GM21390 (cell line): ENCODE data around the gene SHBG.
A peak's percentile ranks its signal among the peaks of the same experiment; 100 is the strongest.
"Not testable (repeated sequence)": the region's sequence is repeated elsewhere in the genome, so short reads cannot be mapped to it uniquely, and the experiment has no call there.

ENCODE experiments used
- ATAC-seq: cut with Tn5 transposase; IDR thresholded peaks from one replicate; pipeline ENCODE4 v1.9.1; 2021; ENCODE audit not compliant: unreplicated experiment

Gene SHBG

GRCh38 chr17:7629939-7630571, at the start of gene SHBG:
Gene SHBG (plus strand): TSS chr17:7630135. CDS start chr17:7630173, 38 bp downstream.
- no peak for ATAC-seq

GRCh38 chr17:7580604-7581575, 49.0 kb upstream of the SHBG start:
- ATAC-seq = no peak

- ATAC-seq = no peak
These were observed 47.3 kb upstream of the SHBG start for GRCh38 chr17:7582396-7583252.

- ATAC-seq = peak; percentile 57
These were observed 46.5 kb upstream of the SHBG start, which contains the start of gene MPDU1 for GRCh38 chr17:7583253-7584109. Gene MPDU1 (plus strand): TSS chr17:7583852. CDS start chr17:7583863, 11 bp downstream.

- ATAC-seq = no peak
These were observed 43.1 kb upstream of the SHBG start for GRCh38 chr17:7586673-7587419.

- ATAC-seq = no peak
These were observed 42.3 kb upstream of the SHBG start for GRCh38 chr17:7587420-7588151.

GRCh38 chr17:7588553-7589203, 41.3 kb upstream of the SHBG start:
- ATAC-seq = no peak

GRCh38 chr17:7589204-7589868, 40.6 kb upstream of the SHBG start:
- ATAC-seq = no peak

- ATAC-seq = no peak
These were observed 39.8 kb upstream of the SHBG start, which contains the start of gene SOX15 for GRCh38 chr17:7589891-7590691. Gene SOX15 (minus strand): TSS chr17:7590094. CDS start chr17:7589676, 418 bp downstream.

GRCh38 chr17:7590743-7591142, 39.2 kb upstream of the SHBG start:
- no peak for ATAC-seq

- ATAC-seq = no peak
These were observed 38.3 kb upstream of the SHBG start for GRCh38 chr17:7591596-7591995.

- no peak for ATAC-seq
These were observed 37.4 kb upstream of the SHBG start for GRCh38 chr17:7592422-7593021.

GRCh38 chr17:7593296-7593695, 36.6 kb upstream of the SHBG start:
- ATAC-seq = no peak

GRCh38 chr17:7597561-7597960, 32.4 kb upstream of the SHBG start:
- not testable (repeated sequence) for ATAC-seq

- ATAC-seq = no peak
These were observed 23.7 kb upstream of the SHBG start for GRCh38 chr17:7606280-7606679.

GRCh38 chr17:7610641-7611040, 19.3 kb upstream of the SHBG start:
- no peak for ATAC-seq
